VCaP (cell line): ENCODE data around the gene ATP8A1.
"Not testable (repeated sequence)": the region's sequence is repeated elsewhere in the genome, so short reads cannot be mapped to it uniquely, and the experiment has no call there.

Experiments used
- H3K27ac ChIP-seq: fragments of 450-650 bp; 2 replicates; pipeline ENCODE4 v1.5.1; 2017
- TF ChIP-seq, protein P1 (sequence below): fragments of 450-650 bp; conservative IDR thresholded peaks from 2 replicates; pipeline ENCODE4 v1.5.1; 2017; ENCODE audit warnings: mild to moderate bottlenecking, moderate library complexity

Gene ATP8A1

DNA sequence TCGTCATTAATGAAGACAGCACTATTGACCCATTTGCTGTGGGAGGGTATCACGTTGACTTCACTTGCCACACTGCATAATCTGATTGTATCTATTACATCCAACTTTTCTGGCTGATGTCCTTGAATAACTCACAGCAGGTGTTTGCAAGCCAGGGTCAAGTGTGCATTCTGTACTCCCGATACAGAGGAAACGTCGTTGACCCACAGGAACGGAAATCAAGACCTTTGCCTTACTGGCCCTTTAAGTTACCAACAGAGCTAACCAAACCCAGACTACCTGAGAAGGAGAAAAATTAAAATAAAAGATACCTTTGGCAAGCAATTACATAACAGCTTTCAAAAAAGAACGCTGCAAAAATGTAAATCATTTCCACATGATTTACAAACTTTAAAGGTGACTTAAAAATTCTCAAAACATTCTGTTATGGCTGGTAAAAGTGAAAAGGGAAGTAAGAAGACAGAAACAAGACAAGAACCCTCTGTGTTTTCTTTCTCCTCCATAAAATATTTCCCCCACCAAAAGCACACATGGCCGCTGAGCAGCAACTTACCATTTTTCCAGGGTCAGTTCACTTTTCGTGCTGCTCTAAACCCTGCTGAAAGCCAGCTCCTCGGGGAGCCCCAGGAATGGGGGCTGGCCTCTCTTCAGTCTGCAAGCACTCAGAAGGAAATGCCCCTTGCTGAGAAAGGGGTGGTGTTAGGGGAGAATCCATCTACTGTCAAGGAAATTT is 266.1 kb downstream of the ATP8A1 start:
- TF ChIP-seq, protein P1, sequence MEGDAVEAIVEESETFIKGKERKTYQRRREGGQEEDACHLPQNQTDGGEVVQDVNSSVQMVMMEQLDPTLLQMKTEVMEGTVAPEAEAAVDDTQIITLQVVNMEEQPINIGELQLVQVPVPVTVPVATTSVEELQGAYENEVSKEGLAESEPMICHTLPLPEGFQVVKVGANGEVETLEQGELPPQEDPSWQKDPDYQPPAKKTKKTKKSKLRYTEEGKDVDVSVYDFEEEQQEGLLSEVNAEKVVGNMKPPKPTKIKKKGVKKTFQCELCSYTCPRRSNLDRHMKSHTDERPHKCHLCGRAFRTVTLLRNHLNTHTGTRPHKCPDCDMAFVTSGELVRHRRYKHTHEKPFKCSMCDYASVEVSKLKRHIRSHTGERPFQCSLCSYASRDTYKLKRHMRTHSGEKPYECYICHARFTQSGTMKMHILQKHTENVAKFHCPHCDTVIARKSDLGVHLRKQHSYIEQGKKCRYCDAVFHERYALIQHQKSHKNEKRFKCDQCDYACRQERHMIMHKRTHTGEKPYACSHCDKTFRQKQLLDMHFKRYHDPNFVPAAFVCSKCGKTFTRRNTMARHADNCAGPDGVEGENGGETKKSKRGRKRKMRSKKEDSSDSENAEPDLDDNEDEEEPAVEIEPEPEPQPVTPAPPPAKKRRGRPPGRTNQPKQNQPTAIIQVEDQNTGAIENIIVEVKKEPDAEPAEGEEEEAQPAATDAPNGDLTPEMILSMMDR = no peak
- no peak overlapping the region for H3K27ac ChIP-seq

DNA sequence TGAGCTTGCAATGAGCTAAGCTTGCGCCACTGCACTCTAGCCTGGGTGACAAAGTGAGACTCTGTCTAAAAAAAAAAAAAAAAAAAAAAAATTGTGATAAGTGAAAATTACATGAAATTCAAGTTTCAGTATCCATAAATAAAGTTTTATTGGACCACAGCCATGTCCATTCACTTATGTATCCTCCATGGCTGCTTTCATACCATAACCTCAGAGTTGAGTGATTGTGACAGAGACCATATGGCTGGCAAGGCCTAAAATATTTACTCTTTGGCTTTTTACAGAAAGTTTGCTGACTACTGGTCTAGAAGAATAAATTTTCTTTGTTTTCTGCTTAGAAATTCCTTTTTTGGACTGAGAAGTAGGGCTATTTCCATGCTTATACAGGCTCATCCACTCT is 271.4 kb downstream of the ATP8A1 start:
- TF ChIP-seq, protein P1 = no peak
- H3K27ac ChIP-seq = no peak overlapping the region

DNA sequence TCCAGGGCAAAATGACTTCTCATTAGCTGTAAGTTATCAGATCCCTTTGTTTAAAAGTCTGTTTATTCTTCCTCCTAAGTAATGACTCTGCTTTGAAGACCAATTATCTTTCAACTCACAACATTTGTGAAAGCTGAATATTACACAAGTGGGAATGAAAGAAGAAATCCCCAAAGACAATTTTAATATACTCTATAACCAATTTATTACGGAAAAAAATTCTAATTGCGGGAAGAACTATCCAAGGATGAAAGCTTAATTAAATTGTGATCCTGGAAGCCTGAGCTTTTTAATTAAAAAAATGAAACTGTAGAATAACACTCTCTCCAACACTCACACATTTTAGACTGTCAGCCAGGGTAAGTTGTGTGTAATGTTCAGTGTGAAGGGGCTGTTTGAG is 275.2 kb downstream of the ATP8A1 start:
- TF ChIP-seq, protein P1 = no peak
- no peak overlapping the region for H3K27ac ChIP-seq

DNA sequence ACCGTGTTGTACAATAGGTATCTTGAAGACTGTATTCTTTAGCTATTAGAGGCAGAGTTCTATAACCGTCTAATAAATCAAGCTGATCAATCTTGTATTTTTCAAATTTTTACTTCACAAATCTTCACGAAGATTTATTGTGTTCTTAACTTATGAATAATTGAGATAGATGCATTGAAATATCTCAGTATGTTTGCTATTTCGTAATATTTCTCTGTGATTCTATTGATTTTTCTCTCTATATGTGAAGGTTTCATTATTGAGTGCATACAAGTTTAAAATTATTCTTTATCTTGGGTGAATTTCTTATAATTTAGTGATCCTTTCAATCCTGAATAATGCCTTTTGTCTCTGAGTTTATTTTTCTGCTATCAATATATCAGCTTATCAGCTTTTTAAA is 279.4 kb downstream of the ATP8A1 start:
- TF ChIP-seq, protein P1 = no peak
- H3K27ac ChIP-seq = no peak overlapping the region

DNA sequence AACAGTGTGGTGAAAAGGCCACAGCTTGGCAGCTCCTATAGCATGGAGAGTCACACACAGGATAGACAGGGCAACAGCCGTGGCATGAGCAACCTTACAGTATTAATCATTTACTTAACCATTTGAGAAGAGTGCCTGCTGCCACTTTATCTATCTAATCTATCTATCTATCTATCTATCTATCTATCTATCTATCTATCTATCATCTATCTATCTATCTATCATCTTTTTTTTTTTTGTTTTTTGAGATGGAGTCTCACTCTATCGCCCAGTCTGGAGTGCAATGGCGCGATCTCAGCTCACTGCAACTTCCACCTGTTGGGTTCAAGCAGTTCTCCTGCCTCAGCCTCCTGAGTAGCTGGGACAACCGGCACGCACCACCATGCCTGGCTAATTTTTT is 284.6 kb downstream of the ATP8A1 start:
- not testable (repeated sequence) for H3K27ac ChIP-seq

DNA sequence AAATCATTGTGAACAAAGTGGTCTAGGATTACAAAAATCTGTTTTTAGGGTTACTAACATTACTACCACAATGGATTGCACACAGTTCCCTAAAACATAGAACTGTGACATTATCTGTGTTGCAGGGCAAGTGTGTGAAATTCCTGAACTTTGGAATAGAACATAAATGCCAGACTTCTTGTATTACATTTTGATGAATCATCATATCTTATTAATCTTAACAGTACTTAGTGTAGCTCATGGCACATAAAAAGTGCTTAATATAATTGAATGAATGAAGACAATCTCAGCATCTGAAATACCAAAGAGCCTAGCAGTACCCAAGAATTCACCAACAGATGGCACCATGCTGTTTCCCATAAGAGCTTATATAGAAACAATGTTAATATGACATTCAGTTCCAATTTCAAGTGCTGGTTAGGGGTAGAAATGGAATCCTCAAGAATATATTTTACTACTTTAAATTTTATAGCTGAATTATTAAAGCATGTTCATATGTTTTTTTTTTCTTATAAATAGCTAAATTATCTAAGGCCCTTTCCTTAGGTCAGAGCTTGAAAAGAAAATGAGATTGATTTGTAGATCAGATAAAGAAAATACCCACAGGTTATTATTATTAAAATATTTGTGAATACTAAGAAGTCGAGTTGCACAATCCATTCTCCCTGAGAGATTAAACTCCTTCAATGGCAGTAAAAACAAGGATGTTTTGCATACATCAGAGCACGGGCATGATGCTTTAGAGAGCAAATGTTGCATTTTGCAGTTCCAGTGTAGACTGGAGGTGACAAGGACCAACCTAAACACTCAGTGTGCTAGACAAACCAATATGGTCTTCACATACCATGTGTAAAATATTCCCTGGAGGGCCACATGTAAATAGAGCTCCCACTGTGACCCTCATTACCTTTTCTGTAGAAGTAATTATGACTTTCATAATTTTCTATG is 285.3 kb downstream of the ATP8A1 start:
- H3K27ac ChIP-seq = no peak overlapping the region
- TF ChIP-seq, protein P1 = peak; percentile 93

DNA sequence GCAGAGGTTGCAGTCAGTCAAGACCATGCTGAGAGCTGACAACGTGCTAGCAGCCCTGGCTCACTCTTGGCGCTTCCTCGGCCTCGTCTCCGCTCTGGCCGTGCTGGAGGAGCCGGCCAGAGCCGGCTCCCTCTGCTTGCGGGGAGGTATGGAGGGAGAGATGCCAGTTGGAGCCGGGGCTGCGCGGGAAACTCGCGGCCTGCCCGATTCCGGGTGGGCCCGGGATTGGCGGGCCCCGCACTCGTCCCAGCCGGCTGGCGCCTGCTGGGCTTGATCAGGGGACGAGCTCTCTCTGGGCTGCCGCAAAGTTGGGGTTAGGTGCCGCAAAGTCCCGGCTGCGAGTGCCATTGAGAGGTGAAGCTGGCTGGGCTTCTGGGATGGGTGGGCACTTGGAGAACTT is 287.4 kb downstream of the ATP8A1 start:
- H3K27ac ChIP-seq = no peak overlapping the region
- TF ChIP-seq, protein P1 = no peak
